ENCODE data around the gene SREBF2.

DNA sequence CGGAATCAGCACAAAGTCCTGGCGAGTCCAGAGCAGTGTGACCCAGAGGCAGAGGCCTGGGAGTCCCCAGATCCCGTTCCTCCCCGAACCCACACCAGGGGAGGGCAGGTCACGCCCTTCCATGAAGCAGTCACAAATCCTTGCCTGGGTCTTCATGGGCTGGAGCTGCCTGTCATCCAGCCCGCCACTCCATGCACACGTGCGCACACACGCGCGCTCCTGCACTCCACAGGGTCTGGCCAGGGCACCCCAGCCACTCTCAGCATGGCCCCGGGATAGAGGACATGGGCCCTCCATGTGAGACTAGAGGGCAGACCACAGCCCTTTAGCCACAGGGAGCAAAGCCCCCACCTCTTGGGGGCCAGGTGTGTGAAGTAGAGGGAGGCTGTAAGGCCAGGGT lies 99.4 kb downstream of the SREBF2 start:
- TF ChIP-seq, protein P1, sequence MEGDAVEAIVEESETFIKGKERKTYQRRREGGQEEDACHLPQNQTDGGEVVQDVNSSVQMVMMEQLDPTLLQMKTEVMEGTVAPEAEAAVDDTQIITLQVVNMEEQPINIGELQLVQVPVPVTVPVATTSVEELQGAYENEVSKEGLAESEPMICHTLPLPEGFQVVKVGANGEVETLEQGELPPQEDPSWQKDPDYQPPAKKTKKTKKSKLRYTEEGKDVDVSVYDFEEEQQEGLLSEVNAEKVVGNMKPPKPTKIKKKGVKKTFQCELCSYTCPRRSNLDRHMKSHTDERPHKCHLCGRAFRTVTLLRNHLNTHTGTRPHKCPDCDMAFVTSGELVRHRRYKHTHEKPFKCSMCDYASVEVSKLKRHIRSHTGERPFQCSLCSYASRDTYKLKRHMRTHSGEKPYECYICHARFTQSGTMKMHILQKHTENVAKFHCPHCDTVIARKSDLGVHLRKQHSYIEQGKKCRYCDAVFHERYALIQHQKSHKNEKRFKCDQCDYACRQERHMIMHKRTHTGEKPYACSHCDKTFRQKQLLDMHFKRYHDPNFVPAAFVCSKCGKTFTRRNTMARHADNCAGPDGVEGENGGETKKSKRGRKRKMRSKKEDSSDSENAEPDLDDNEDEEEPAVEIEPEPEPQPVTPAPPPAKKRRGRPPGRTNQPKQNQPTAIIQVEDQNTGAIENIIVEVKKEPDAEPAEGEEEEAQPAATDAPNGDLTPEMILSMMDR (conservative IDR thresholded peaks at IDR 0.05; ENCODE audit: low read length), result no peak
- no peak for TF ChIP-seq EZH2phosphoT487 (IDR thresholded peaks at IDR 0.05; ENCODE audit: borderline replicate concordance, low read depth, low read length)
